Mononuclear cell (primary cell): Measurements from ENCODE around the gene RARRES2. TPM values are rescaled to one million over a fixed set of nuclear protein-coding genes. Genes with fewer than 3 reads are reported as not detected.
"Not testable (repeated sequence)": the region's sequence is repeated elsewhere in the genome, so short reads cannot be mapped to it uniquely, and the experiment has no call there.

Source experiments
- H3K27me3 ChIP-seq: 2 replicates; pipeline ENCODE4 v1.6.0; 2011; ENCODE audit warnings: low read length, control low read depth; ENCODE audit not compliant: insufficient read depth
- H3K4me1 ChIP-seq: 2 replicates; pipeline ENCODE4 v1.5.1; 2011; ENCODE audit warnings: mild to moderate bottlenecking, low read length, control low read depth; ENCODE audit not compliant: insufficient read depth
- H3K4me3 ChIP-seq: 2 replicates; pipeline ENCODE4 v1.5.1; 2011; ENCODE audit warnings: mild to moderate bottlenecking, low read length, moderate library complexity
- H3K9me3 ChIP-seq: 2 replicates; pipeline ENCODE4 v1.5.1; 2011; ENCODE audit warnings: low read depth, mild to moderate bottlenecking, control low read depth, low read length
- total RNA-seq: library from RNA; depleted of rRNA; stranded (reverse); fragments of >200 nt; gene quantifications from one replicate; pipeline ENCODE4 v1.2.3, GENCODE V29; 2012

Gene RARRES2
- not detected for total RNA-seq

- Histone ChIP-seq H3K27me3 (peaks cover 35% of the 10 kb centered on the region), H3K4me1 (no peaks in the 10 kb centered on the region), H3K4me3 (no peak within 1 kb of the TSS), H3K9me3 (peaks cover 6% of the 10 kb centered on the region)
Observed at GRCh38 chr7:150341263-150342120, at the start of gene RARRES2. Gene RARRES2 (minus strand): TSS chr7:150341629. CDS start chr7:150340609, 1,020 bp downstream.

GRCh38 chr7:150390205-150390604, 48.8 kb upstream of the RARRES2 start:
- Histone ChIP-seq H3K4me1 (peaks cover 10% of the 10 kb centered on the region), H3K4me3 (no peak overlapping the region), H3K27me3 (no peaks in the 10 kb centered on the region), H3K9me3 (no peaks in the 10 kb centered on the region)

- H3K4me1 ChIP-seq = peaks cover 17% of the 10 kb centered on the region
- no peak overlapping the region for H3K4me3 ChIP-seq
- no peaks in the 10 kb centered on the region for H3K27me3 ChIP-seq
- H3K9me3 ChIP-seq = no peaks in the 10 kb centered on the region
Observed at GRCh38 chr7:150389532-150389816, 48.0 kb upstream of the RARRES2 start.

- Histone ChIP-seq H3K9me3 (no peaks in the 10 kb centered on the region), H3K27me3 (no peaks in the 10 kb centered on the region), H3K4me3 (no peak overlapping the region), H3K4me1 (peaks cover 23% of the 10 kb centered on the region)
Observed at GRCh38 chr7:150388709-150389531, 47.5 kb upstream of the RARRES2 start.

- no peaks in the 10 kb centered on the region for H3K27me3 ChIP-seq
- H3K9me3 ChIP-seq = no peaks in the 10 kb centered on the region
Observed at GRCh38 chr7:150388306-150388705, 46.9 kb upstream of the RARRES2 start.

GRCh38 chr7:150385884-150386283, 44.5 kb upstream of the RARRES2 start:
- H3K4me1 ChIP-seq = peaks cover 24% of the 10 kb centered on the region
- H3K27me3 ChIP-seq, H3K4me3 ChIP-seq, H3K9me3 ChIP-seq: not testable (repeated sequence)

More at GRCh38 chr7:150388306-150388705, 46.9 kb upstream of the RARRES2 start:
- H3K4me1 ChIP-seq = peaks cover 24% of the 10 kb centered on the region
- no peak overlapping the region for H3K4me3 ChIP-seq

- H3K9me3 ChIP-seq = no peaks in the 10 kb centered on the region
- H3K4me1 ChIP-seq = peaks cover 29% of the 10 kb centered on the region
- H3K27me3 ChIP-seq = no peaks in the 10 kb centered on the region
- H3K4me3 ChIP-seq = no peak overlapping the region
Observed at GRCh38 chr7:150385302-150385723, 43.9 kb upstream of the RARRES2 start.

GRCh38 chr7:150384406-150385301, 43.2 kb upstream of the RARRES2 start:
- no peak overlapping the region for H3K4me3 ChIP-seq
- no peaks in the 10 kb centered on the region for H3K27me3 ChIP-seq
- no peaks in the 10 kb centered on the region for H3K9me3 ChIP-seq
- H3K4me1 ChIP-seq = peaks cover 36% of the 10 kb centered on the region

GRCh38 chr7:150383710-150384397, 42.4 kb upstream of the RARRES2 start:
- Histone ChIP-seq H3K27me3 (no peaks in the 10 kb centered on the region), H3K4me3 (no peak overlapping the region), H3K4me1 (peaks cover 34% of the 10 kb centered on the region), H3K9me3 (no peaks in the 10 kb centered on the region)

GRCh38 chr7:150382844-150383225, 41.4 kb upstream of the RARRES2 start:
- H3K4me1 ChIP-seq = peaks cover 36% of the 10 kb centered on the region
- H3K4me3 ChIP-seq = no peak overlapping the region
- no peaks in the 10 kb centered on the region for H3K9me3 ChIP-seq
- no peaks in the 10 kb centered on the region for H3K27me3 ChIP-seq

GRCh38 chr7:150382123-150382843, 40.9 kb upstream of the RARRES2 start:
- peaks cover 42% of the 10 kb centered on the region for H3K4me1 ChIP-seq
- H3K9me3 ChIP-seq = no peaks in the 10 kb centered on the region
- H3K27me3 ChIP-seq = no peaks in the 10 kb centered on the region
- H3K4me3 ChIP-seq = no peak overlapping the region

GRCh38 chr7:150381785-150382122, 40.3 kb upstream of the RARRES2 start:
- no peaks in the 10 kb centered on the region for H3K9me3 ChIP-seq
- H3K4me3 ChIP-seq = no peak overlapping the region
- H3K4me1 ChIP-seq = peaks cover 45% of the 10 kb centered on the region
- H3K27me3 ChIP-seq = no peaks in the 10 kb centered on the region

GRCh38 chr7:150381096-150381495, 39.7 kb upstream of the RARRES2 start:
- Histone ChIP-seq H3K4me1 (peaks cover 52% of the 10 kb centered on the region), H3K9me3 (no peaks in the 10 kb centered on the region), H3K4me3 (no peak overlapping the region)

GRCh38 chr7:150380463-150380862, 39.0 kb upstream of the RARRES2 start:
- H3K4me3 ChIP-seq = no peak overlapping the region
- no peaks in the 10 kb centered on the region for H3K27me3 ChIP-seq
- peaks cover 52% of the 10 kb centered on the region for H3K4me1 ChIP-seq
- H3K9me3 ChIP-seq = no peaks in the 10 kb centered on the region

More at GRCh38 chr7:150381096-150381495, 39.7 kb upstream of the RARRES2 start:
- no peaks in the 10 kb centered on the region for H3K27me3 ChIP-seq
